ENCODE results near the gene DNAI1.
"Not testable (repeated sequence)": the region's sequence is repeated elsewhere in the genome, so short reads cannot be mapped to it uniquely, and the experiment has no call there.

DNAI1 gene

DNA sequence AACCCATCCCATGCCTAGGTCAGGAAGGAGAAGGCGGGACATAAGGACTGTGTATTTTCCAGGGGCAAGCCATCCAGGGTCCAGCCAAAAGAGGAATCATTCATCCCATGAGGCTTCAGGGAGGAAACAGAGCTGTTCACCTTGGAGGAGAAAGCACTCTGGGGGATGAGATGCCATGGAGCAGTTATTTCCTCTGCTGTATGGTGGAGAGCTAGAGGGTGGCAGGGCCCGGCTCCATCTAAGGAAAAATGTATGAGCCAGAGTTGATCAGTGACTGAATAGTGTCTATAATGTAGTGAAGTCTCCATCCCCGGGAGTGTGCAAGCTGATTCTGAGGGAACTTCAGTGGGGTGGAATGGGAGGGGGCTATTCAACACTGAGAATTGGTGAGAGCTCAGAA is 56.2 kb downstream of the DNAI1 start:
- DNase-seq, result no peak

DNA sequence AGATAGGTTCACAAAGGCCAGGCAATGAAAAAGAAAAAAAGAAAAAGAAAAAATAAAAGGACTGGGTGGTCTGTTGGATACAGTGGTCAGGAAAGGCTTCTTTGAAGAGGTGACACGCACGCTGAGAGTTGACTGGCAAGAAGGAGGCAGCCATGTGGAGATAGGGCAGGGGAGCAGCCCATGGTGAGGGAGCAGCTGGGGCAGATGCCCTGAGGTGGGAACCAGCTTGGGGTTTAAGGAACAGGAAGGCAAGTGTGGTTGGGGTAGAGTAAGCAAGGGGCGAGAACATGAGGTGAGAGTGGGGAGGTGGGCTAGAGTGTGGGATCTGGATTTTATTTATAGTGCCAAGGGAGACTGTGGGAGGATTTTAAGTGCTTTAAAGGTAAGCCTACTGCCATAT is 57.4 kb downstream of the DNAI1 start:
- DNase-seq, result no peak

DNA sequence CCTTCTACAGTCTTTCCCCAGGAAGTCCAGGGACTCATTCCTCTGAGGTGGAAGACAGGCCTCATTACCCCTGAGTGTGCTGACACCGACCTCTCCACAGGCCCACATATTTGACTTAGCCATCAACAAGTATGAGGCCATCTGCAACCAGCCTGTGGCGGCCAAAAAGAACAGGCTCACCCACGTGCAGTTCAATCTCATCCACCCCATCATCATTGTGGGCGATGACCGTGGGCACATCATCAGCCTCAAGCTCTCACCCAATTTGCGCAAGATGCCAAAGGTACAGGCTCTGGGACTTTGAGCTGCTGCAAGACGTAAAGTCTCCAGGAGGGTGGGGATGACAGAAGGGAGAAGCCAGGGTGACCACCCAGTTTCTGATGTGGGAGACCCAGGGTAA is 58.6 kb downstream of the DNAI1 start:
- no peak for DNase-seq

DNA sequence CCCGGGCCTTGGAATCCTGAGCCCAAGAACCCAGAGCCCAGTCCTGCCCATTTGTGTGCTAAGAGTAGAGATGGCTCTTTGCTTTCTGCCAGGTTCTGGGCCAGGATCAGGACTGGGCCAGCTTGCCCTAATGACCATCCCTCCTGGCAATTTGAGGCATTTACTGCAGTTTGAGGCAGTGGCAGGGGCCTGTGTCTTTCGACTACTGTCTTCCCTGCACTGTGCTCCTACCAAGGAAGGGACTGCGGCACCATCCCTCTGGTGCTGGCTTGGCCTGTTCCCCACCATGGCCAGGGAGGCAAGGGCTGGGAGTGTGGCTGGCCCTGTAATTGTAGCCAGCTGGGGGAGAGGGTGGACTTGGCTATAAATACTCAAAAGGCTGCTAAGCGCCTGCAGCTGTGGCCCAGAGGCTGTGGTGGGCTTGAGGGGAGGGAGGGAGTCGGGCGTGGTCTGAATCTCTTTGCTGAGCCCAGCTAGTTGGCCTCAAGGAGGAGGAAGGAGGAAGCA is 59.6 kb downstream of the DNAI1 start:
- no peak for DNase-seq

DNA sequence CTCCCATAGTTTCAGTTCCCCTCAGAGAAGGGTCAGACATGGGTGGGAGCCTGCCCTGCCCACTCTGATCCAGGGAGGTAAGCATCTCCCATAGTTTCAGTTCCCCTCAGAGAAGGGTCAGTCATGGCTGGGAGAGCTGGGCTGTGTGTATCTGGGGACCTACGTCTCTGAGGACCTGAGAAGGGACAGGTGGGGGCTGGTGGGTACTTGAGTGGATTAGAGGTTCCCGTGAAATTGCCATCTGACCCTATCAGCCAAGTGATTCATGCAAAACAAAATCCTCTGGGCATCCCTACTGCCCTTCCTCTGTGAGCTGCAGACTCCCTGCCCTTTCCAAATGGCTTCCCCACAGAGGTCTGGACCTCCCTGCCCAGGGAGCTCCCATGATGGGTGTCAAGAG is 60.3 kb downstream of the DNAI1 start:
- DNase-seq, result no peak

DNA sequence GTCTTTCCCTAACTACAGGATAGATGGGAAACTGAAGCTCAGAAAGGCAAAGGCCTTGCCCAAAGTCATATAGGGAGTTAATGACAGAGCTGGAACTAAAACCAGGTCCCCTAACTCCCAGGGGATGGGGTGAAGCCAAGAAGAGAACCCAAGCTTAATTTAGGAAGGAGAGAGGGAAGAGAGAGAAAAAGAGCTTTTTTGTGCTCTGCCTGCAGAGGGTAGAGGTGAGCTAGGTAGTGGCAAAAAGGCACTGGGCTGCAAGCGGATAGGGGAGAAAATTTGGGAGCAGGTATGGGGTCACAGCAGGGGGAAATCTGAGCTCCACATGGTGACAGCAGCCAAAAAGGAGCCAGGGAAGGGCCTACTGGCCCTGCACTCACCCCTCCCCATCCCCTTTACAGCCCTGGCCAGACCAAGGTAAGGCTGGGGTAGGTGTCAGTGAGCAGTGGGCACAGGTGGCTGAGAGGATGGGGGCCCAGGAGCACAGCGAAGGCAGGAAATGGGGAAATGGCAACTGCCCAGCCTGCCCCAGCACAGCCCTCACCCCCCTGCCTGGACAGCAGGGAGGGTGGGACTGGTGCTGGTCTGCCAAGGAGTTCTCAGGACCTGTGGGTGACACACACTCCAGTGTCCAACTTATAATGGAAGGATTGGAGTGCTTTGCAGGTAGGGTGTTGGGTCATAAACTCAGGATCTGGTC is 60.9 kb downstream of the DNAI1 start:
- DNase-seq, result no peak

DNA sequence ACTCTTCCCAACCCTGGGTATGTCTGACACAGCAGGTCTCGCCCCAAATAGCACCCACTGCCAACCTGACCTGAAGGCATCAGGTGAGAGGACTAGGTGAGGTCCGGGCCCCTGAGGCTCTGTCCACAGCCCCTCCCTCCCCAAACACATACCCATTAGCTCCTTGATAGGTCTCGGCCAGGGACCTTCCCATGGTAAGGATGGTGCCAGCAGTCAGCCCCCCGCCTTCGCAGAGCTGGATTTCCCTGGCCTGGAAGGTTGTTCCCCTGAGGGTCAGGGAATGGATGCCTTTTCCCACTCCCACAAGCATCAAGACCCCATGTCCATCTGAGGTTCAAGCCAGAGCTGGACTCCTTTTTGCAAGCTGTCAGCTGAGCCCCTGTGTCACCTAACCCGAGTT is 61.5 kb downstream of the DNAI1 start:
- DNase-seq, result no peak

DNA sequence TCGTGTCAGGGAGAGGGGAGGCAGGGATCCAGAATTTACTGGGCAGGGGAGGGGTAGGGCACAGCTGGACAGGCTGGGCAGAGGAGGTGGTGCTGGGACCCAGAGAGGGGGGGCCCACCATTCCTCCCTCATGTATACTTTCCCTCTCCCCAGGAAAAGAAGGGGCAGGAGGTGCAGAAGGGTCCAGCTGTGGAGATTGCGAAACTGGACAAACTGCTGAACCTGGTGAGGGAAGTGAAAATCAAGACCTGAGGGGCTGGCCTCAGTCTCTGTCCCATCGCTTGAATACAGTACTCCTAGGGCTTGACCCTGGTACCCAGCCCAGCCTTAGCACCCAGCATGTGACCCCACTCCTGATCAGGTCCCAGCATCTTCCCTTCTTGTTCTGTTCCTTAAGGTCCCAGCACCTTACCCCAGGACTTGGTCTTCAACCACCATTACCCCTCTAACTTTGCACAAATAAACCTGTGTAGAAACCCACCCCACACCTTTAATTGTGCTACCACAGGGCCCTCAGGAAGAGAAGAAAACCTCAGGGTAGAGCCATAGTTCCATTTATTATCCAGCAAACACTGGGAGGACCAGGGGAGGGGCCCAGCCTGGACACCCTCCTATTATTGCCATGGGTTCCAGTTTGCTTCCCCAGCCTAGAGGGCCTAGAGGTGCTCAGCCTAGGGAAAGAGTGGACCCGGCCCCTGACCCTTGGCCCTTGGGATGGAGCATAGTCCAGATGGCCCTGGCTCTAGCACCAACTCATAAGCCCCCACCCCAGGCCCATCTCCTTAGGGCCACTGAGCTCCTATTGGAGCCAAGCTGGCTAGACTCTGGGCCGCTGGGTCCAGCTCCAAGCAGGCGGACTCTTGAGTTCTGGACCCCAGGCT is 62.1 kb downstream of the DNAI1 start:
- DNase-seq, result no peak

DNA sequence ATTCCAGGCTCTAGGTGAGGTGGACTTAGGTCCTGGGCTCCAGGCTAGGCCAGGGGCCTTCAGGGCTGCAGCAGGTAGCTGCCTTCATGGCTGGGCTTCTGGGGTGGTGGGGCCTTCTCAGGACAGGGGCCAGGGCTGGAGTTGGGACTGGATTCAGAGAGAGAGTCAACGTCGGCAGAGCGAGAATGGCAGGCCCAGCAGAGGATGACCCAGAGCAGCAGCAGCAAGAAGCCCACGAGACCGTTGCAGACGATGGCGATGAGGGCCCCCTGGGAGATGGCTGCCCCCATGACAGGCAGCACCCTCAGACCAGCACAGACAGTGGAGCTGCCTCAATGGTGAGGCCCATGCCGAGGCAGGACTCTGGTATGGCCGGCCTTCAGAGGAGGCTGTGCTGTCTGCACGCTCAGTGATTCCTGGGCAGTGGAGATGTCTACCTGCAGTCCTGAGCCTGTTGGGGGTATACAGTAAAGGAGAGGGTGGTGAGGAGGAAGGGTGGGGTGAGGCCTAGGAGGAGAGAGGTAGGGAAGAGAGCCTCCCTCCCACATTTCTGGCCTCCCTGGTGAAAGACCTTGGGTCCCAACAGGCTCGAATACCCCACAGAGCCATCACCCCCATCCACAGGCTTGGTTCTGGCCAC is 62.9 kb downstream of the DNAI1 start:
- DNase-seq, result no peak

DNA sequence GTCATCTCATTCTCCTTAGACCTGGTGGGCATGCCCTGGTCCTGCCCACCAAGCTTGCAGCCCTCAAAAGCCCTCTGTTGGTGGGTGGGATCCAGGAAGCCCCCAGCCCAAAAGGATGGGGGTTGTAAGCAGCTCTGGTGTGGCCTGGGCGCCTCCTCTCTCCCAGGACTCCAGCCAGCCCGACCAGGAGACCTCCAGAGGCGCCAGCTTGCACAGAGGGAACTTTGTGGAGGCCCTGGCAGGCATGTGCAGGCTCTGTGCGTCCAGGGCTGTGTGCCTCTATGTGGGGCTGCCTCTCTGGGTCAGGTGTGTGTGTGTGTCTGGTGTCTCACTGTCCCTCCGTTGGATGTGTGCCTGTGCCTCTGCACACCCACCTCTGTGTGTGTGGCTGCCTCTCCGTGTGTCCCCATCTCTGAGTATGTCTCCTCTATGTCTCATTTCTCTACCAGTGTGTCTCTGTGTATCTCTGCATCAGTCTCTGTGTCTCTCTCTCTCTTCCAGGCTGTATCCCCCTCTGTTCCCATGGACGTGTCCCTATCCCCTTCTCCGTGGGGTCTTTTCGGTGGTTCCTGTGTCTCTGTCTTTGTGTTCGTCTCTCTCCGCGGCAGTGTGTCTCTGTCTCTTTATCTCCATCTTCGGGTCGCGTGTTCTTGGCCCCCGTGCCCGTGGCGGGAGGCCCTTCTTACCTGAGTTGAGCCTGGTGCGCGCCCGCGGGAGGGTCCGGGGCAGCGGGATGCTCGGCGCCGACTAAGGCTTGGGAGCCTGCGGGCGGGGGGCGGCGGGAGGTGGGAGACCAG is 63.7 kb downstream of the DNAI1 start:
- peak; percentile 69 for DNase-seq

DNA sequence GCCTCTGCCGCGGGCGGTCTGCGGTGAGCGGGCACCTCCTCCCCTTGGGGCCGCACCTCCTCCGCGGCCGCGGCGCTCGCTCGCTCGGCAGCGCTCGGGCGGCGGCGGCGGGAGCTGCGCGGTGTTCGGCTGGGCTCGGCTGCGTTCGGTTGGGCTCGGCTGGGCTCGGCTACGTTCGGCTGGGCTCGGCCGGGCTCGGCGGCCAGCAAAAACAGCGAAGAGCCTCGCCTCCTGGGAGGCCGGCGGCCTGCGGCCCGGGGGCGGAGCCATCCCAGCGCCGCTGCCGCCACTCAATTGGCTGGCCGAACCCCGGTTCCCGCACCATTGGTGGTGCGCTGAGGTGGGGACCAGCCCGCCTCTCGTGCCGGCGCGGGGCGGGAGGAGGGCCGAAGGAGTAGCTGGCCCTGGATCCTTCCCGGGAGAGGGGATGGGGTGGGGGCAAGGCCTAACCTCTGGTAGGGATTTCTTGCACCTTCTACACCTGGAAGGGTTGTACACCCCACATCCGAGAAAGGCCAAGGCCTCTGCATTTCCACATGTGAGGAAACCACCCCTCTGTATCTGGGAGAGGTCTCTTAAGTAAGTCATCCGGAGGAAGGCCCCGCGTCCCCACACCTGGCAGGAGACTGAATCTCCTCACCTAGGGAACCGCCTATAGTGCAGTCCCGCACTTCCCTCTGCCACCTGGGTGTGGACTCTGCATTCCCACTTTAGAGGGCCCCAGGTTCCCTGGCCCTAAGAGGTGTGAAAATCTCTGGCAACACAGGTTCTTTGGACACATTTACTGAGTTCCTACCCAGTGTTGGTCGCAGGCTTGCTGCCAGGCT is 64.6 kb downstream of the DNAI1 start, which contains the start of gene ENHO:
TSS of gene ENHO (minus strand) at position 20 of the 827 bp plus-strand sequence. CDS start 1,295 bp downstream, outside the sequence.
- DNase-seq, result peak; percentile 95

DNA sequence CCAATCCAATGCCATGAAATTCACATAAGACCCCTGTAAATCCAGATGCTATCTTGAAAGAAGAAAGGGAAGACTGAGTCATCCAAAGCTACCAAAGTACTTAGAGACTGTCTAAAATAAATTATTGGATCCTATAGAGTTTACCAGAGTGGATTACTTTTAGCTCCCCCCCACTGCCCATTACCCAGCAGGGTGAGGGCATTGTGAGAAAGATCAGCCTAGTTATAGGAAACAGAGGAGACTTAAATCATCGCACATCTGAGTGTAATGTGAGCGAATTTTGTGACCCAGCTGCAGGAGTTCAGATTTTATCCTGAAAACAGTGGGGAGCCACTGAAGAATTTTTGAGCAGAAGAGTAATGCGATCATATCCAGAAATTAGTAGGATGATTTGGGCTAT is 65.7 kb downstream of the DNAI1 start:
- no peak for DNase-seq

DNA sequence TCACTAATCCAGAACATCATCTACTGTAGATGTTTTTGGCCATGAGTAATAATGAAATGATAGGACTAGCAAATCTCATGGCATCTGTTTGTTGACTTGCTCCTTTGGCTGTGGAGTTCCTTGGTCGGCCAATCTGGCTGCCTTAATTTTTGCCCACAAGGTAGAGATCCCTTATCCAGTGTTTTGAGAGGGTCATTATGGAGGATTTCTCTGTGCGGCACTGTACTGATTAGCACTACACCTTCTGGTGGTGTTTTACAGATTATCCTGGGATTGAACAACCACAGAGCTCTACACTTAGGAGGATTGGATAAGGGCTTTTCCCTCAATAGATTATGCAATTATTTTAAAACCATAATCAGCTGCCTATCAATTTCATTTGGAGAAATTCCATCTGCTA is 67.4 kb downstream of the DNAI1 start:
- DNase-seq, result no peak

DNA sequence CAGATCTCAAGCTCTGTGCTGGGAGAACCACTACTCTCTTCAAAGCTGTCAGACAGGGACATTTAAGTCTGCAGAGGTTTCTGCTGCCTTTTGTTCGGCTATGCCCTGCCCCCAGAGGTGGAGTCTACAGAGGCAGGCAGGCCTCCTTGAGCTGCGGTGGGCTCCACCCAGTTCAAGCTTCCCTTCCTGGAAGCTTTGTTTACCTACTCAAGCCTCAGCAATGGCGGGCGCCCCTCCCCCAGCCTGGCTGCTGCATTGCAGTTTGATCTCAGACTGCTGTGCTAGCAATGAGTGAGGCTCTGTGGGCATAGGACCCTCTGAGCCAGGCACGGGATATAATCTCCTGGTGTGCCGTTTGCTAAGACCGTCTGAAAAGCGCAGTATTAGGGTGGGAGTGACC is 73.4 kb downstream of the DNAI1 start:
- DNase-seq, result not testable (repeated sequence)

DNA sequence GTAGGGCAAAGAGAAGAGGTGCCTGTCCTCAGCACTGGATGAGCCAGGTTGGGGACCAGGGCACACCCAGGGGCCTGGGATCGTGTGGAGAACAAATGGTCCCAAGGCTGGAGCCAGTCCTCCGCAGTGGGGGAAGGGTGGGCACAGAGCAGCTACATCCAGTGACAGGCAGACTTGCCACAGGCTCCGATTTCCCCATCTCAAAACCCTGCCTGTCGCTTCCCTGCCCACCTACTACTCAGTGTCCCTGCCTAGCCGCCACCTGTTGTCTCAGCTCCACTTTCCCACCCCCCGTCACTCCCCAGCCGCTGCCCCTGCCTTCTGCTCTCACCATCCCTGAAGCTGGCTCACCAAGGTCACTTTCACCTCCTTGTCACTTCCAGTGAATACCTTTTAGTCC is 78.1 kb downstream of the DNAI1 start:
- DNase-seq, result no peak

DNA sequence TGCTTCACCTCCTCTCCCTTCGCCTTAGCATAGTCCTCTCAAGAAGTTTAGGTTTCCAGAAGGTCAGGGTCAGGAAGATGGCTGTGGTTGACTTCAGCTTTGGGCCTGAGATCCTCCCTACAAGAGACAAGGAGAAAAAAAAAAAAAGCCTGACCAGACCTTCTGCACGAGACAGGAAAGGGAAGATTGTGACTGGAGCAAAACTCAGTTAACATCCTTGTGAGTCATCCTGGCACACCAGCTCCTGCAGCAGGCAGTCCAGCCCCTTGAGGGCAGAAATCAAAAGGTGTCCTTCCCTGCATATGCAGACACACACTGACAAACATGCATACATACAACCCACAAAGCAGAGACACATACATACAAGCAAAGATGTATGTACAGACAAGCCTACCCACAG is 82.2 kb downstream of the DNAI1 start:
- peak; percentile 83 for DNase-seq

DNA sequence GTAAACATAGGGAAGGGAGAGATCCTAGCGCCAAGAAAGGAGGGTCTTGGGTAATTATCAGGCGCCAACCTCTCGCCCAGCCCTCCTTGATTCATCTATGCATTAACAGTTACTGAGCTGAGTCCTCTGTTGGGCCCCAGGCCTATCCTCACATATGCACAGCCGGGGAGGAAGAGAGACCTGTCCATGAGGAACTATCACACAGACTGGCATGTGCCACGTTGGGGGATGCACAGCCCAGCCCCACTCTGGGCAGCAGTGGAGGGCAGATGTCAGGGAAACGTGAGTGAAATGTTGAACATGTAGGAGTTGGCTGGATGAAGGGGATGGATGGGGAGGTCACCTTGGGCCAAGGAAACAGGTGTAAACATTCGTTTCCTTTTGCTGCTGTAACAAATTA is 82.9 kb downstream of the DNAI1 start:
- DNase-seq, result no peak

DNA sequence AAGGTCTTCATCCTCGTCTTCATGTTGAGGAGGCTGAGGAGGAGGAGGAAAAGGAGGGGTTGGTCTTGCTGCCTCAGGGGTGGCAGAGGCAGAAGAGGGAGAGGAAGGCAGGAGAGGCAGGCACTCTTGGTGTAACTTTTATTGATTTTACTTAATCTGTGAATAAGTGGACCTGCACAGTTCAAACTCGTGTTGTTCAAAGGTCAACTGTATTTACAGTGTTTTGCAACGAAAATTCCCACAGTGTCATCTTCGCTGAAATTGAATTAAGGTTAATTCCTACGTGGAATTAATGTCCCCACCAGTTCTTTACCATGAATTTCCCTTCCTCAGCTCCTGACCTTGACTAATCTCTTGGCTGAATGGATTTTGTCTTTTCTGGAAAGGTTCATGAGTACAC is 85.4 kb downstream of the DNAI1 start:
- DNase-seq, result no peak

DNA sequence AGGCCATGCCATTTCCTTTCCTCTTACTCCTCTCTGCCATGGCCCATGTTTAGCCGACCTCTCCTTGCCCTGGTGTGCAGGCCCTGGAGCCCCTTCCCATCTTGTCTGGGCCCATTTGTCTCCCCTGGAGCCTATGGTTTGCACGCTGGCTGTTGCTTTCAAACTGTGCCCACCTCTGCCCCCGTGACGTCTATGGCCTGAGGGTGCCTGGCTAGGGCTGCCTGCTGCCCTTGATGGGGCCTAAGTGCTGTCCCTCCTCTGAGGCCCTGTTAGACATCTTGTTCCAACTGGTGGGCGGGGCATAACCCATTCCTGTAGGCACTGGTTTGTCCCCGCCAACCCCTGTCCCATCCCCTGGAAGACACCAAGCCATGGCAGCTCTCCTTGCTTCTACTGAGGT is 86.9 kb downstream of the DNAI1 start:
- DNase-seq, result no peak

DNA sequence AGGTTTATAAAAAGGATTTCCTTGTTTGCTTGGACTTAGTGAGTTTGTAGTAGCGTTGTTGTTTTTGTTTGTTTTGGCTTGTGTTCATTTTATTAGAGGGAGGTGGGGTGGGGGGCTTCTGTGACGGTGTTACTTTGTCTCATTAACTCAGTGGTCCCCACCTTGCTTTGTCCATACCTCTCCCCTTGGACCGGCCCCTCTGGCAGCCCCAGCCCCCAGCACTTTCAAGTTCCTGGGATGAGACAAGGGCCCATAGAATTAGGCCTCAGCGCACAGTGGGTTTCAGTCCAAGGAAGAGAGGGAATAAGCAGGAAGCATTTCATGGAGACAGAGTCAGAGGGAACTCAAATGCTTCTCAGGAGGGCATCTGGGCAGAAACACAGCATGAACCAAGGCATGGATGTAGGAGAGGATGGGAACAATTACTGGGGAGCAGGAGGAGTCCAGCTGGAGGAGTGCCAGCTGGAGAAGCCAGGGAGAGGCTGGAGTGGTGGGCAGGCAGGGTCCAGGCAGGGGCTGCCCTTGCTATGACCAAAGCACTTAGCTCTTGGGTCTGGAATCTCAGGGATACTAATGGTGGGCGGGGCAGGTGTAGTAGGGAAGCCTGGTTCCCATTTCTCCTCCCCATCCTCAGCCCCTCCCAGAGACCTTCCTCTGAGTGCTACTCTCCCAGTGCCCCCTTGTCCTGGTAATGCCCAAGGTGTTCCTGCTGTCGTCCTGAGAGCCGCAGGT is 87.7 kb downstream of the DNAI1 start:
- DNase-seq, result no peak
